SK-N-SH (cell line): ENCODE measurements around the gene RGL1.

Source experiments
- CHD2 ChIP-seq: fragments of 150-350 bp; IDR thresholded peaks from 2 replicates; pipeline ENCODE4 v1.6.1; 2018; ENCODE audit warnings: low read length; ENCODE audit not compliant: partially characterized antibody
- CTCF ChIP-seq: fragments of 200-600 bp; sonication (generic); IDR thresholded peaks from 2 replicates; pipeline ENCODE4 v1.6.1; 2017; ENCODE audit warnings: antibody characterized with exemption, mild to moderate bottlenecking, moderate library complexity
- MAX ChIP-seq: IDR thresholded peaks from 2 replicates; pipeline ENCODE4 v1.4.0; 2012; ENCODE audit warnings: low read depth
- NRF1 ChIP-seq: IDR thresholded peaks from 2 replicates; pipeline ENCODE4 v1.6.1; 2012; ENCODE audit warnings: low read depth, mild to moderate bottlenecking, low read length
- RFX5 ChIP-seq: IDR thresholded peaks from 2 replicates; pipeline ENCODE4 v1.6.1; 2012; ENCODE audit warnings: mild to moderate bottlenecking, improper control_type of control experiment, low read length
- TAF1 ChIP-seq: IDR thresholded peaks from 2 replicates; pipeline ENCODE4 v1.6.1; 2012; ENCODE audit warnings: low read depth, mild to moderate bottlenecking, low read length, moderate library complexity, borderline replicate concordance

- TF ChIP-seq RFX5 (no peak), CTCF (no peak), MAX (no peak), CHD2 (no peak), NRF1 (no peak), TAF1 (no peak)
These were observed 42.7 kb downstream of the RGL1 start for GRCh38 chr1:183847641-183848040.
